Heart left ventricle (tissue), 16 donors: ENCODE results near the gene CCNB1. TPM values are rescaled to one million over a fixed set of nuclear protein-coding genes. Genes with fewer than 3 reads are reported as not detected.

Experiments used
- ATAC-seq, 4 donors: fragments of 200-7000 bp; cut with Tn5 transposase; one replicate each; pipeline ENCODE4 v1.9.1; 2020 to 2022; ENCODE audit warnings: moderate library complexity in 4 of 4, mild to moderate bottlenecking in 3 of 4, moderate number of reproducible peaks in 1 of 4
- DNase-seq, 5 donors: peaks; one replicate each; pipeline ENCODE4 v3.0.0-alpha.2; 2020
- H3K27ac ChIP-seq, 12 donors: fragments of 200-600 bp; sonication (generic) in 4 of 12; one replicate each; pipeline versions ENCODE4 v1.5.0 to v1.8.0; 2016 to 2022; ENCODE audit warnings: mild to moderate bottlenecking in 2 of 12
- H3K27me3 ChIP-seq, 9 donors: fragments of 200-600 bp; sonication (generic) in 2 of 9; one replicate each; pipeline versions ENCODE4 v1.5.1 to v1.8.0; 2016 to 2022; ENCODE audit warnings: mild to moderate bottlenecking in 3 of 9
- H3K36me3 ChIP-seq, 9 donors: fragments of 200-600 bp; sonication (generic) in 2 of 9; one replicate each; pipeline versions ENCODE4 v1.5.0 to v1.8.0; 2018 to 2022; ENCODE audit warnings: mild to moderate bottlenecking in 2 of 9
- H3K4me1 ChIP-seq, 12 donors: fragments of 200-600 bp; sonication (generic) in 4 of 12; one replicate each; pipeline versions ENCODE4 v1.5.0 to v1.8.0; 2016 to 2022; ENCODE audit warnings: mild to moderate bottlenecking in 3 of 12
- H3K4me3 ChIP-seq, 12 donors: fragments of 200-600 bp; sonication (generic) in 4 of 12; one replicate each; pipeline versions ENCODE4 v1.5.0 to v1.8.0; 2017 to 2022; ENCODE audit warnings: mild to moderate bottlenecking in 9 of 12, moderate library complexity in 4 of 12
- H3K9me3 ChIP-seq, 12 donors: fragments of 200-600 bp; sonication (generic) in 4 of 12; one replicate each; pipeline versions ENCODE4 v1.5.0 to v1.8.0; 2016 to 2022; ENCODE audit warnings: mild to moderate bottlenecking in 1 of 12
- CTCF ChIP-seq, 12 donors: fragments of 200-600 bp; sonication (generic) in 4 of 12; IDR thresholded peaks; one replicate each; pipeline versions ENCODE4 v1.5.0 to v1.8.0; 2018 to 2022; ENCODE audit warnings: antibody characterized with exemption in 12 of 12, mild to moderate bottlenecking in 5 of 12
- POLR2A ChIP-seq, 2 donors: fragments of 450-650 bp; IDR thresholded peaks; one replicate each; pipeline ENCODE4 v1.6.1; 2017; ENCODE audit warnings: antibody characterized with exemption in 2 of 2, mild to moderate bottlenecking in 2 of 2, moderate library complexity in 2 of 2
- WGBS, 4 donors: extraction: QIAGEN DNeasy Blood & Tissue Kit in 2 of 4; methylation state at CpG; one replicate each; pipeline versions ENCODE4 v1.1.5 to v1.1.7; 2013 to 2018; 5-methylcytosine and 5-hydroxymethylcytosine counted together
- intact Hi-C, 10 donors: fragments of 100-400 bp; cut with DNase I; formaldehyde crosslinking; loops; one replicate each; pipeline versions ENCODE4 v1.11.1 to v1.14.2; 2022
- long read RNA-seq, 3 donors: library from polyadenylated mRNA; unstranded; transcript quantifications; one replicate each; pipeline ENCODE4 v2.0.0, GENCODE V29; 2020 to 2021
- polyA plus RNA-seq, 2 donors: library from polyadenylated mRNA; stranded (reverse); fragments of 200-250 nt; gene quantifications; one replicate each; pipeline ENCODE4 v1.2.3, GENCODE V29; 2013
- total RNA-seq, 9 donors: library from RNA; depleted of rRNA in 2 of 9; stranded (reverse); fragments of >200 nt in 2 of 9; fragmentation: NEBNext Ultra II Directional in 3 of 9; extraction: Animal tissue kit (Norgen Biotek cat#: 25700) in 3 of 9; gene quantifications; one replicate each; pipeline versions ENCODE4 v1.1.0 to v1.2.4, GENCODE V29; 2016 to 2023
- donor health status: ischemic (EF 13 %, LVEDD 7.1; RV severe dilation, severe dysfunction).
- donor health status: healthy with polysubstance abuse.
- donor health status: DM: no; HTN: yes; CAD: no.
- donor health status: DM: no; HTN: no; CAD: no.
- donor health status: ischemic (EF 25% LVEDD 6.9; RV normal size, moderate dysfunction).
- donor health status: ischemic (EF 25% LVEDD 5.7; RV mildly dilated, moderate dysfunction).
- donor health status: healthy.
- donor health status: DM: yes; HTN: yes; CAD: no.
- donor health status: ischemic (EF 35%, LVEDD 5.7; RV mildly dilated, moderate dysfunction).
- donor health status: nonischemic (EF 11% LVEDD 7.7; RV severe dilation, severe dysfunction).
- donor health status: DM: yes; HTN: yes; CAD: no.
- donor health status: PGD.
- donor health status: ischemic (EF 29% LVEDD 5.4; RV normal size, mild dysfunction).
- donor health status: nonischemic (EF 23%, LVEDD 6.1; RV moderate dilation, normal function).

CCNB1 gene
- total RNA-seq (10 to 100 TPM in 1 of 9 donors, 1 to 10 TPM in 8; 1.3 to 22.9 (median 3.8) TPM), polyA plus RNA-seq (1 to 10 TPM; 1.4 to 3.6 TPM)
- long read RNA-seq, donor 1, partial matches to known transcripts, result 0 of 3 reads
- long read RNA-seq, donor 1, other reads (novel, unspliced or antisense), result 1 of 3 reads
- long read RNA-seq, donor 2, transcript CCNB1-201 (9 exons, 2,169 nt), result major isoform, 11 of 12 reads
- long read RNA-seq, donor 2, partial matches to known transcripts, result 0 of 12 reads
- long read RNA-seq, donor 2, other reads (novel, unspliced or antisense), result 1 of 12 reads
- long read RNA-seq, donor 3, partial matches to known transcripts, result 1 of 1 reads
- long read RNA-seq, donor 3, other reads (novel, unspliced or antisense), result 0 of 1 reads

- intact Hi-C loops, result loop anchor here in 7 of 10 donors (1.0 to 10.0 kb wide), 12 partner anchors 22 to 168 kb away; partner anchors contain the start of genes CCDC125 (in 2 of the 7), CENPH (in 2 of the 7), CDK7 (in 1 of the 7) and SLC30A5 (in 1 of the 7)
- ATAC-seq (peak; percentile 100), DNase-seq (peak; percentile 97 to 99 (median 98))
- peak within 1 kb of the TSS in 8 of 12 donors; percentile 3 to 71 (median 48) for H3K27ac ChIP-seq
- peak in 3 of 12 donors; percentile 7 to 12 (median 8) for TF ChIP-seq CTCF (IDR thresholded peaks at IDR 0.05)
- TF ChIP-seq POLR2A (IDR thresholded peaks at IDR 0.05), result no peak
- peak within 1 kb of the TSS; percentile 58 to 87 (median 72) for H3K4me3 ChIP-seq
- H3K36me3 ChIP-seq, result peaks cover 0 to 11% (median 0%) of the 10 kb centered on the region in 9 donors
- no peaks in the 10 kb centered on the region for H3K9me3 ChIP-seq
- 2 to 3% (median 2%) methylated on average over 40 to 50 of the region's 50 CpGs for WGBS, 4 donors
- no peaks in the 10 kb centered on the region for H3K27me3 ChIP-seq
- peaks cover 0 to 19% (median 11%) of the 10 kb centered on the region in 12 donors for H3K4me1 ChIP-seq
Measured at GRCh38 chr5:69166686-69167492, at the start of gene CCNB1. Gene CCNB1 (plus strand): TSS chr5:69167150. CDS start chr5:69167263, 113 bp downstream.

- Histone ChIP-seq H3K4me3 (no peak overlapping the region), H3K4me1 (no peaks in the 10 kb centered on the region), H3K36me3 (peaks cover 0 to 86% (median 71%) of the 10 kb centered on the region in 9 donors), H3K27ac (no peak overlapping the region), H3K9me3 (no peaks in the 10 kb centered on the region), H3K27me3 (no peaks in the 10 kb centered on the region)
- TF ChIP-seq CTCF (IDR thresholded peaks at IDR 0.05) (no peak), POLR2A (IDR thresholded peaks at IDR 0.05) (no peak)
- intact Hi-C loops, result loop anchor here in 1 of 10 donors (10.0 kb wide), 1 partner anchor 45 kb away; no protein-coding TSS in a partner anchor
- no peak for ATAC-seq
- no peak for DNase-seq
Measured at GRCh38 chr5:69129413-69129812, 37.5 kb upstream of the CCNB1 start.

- H3K27ac ChIP-seq, result no peak overlapping the region
- intact Hi-C loops, result no loop called here
- no peak for ATAC-seq
- DNase-seq, result no peak
- no peaks in the 10 kb centered on the region for H3K9me3 ChIP-seq
- H3K4me3 ChIP-seq, result no peak overlapping the region
- TF ChIP-seq CTCF (IDR thresholded peaks at IDR 0.05), result no peak
- no peak for TF ChIP-seq POLR2A (IDR thresholded peaks at IDR 0.05)
- H3K4me1 ChIP-seq, result no peaks in the 10 kb centered on the region
- H3K36me3 ChIP-seq, result peaks cover 0 to 77% (median 63%) of the 10 kb centered on the region in 9 donors
- 73 to 86% (median 81%) methylated on average over 2 of the region's 2 CpGs for WGBS, 4 donors
- H3K27me3 ChIP-seq, result no peaks in the 10 kb centered on the region
Measured at GRCh38 chr5:69130241-69130640, 36.7 kb upstream of the CCNB1 start.

- Histone ChIP-seq H3K4me1 (no peaks in the 10 kb centered on the region), H3K9me3 (no peaks in the 10 kb centered on the region), H3K36me3 (peaks cover 0 to 67% (median 54%) of the 10 kb centered on the region in 9 donors), H3K27me3 (no peaks in the 10 kb centered on the region), H3K27ac (no peak overlapping the region), H3K4me3 (no peak overlapping the region)
- no peak for TF ChIP-seq CTCF (IDR thresholded peaks at IDR 0.05)
- no peak for TF ChIP-seq POLR2A (IDR thresholded peaks at IDR 0.05)
- ATAC-seq, result no peak
- no peak for DNase-seq
- intact Hi-C loops, result no loop called here
Measured at GRCh38 chr5:69131304-69131703, 35.6 kb upstream of the CCNB1 start.
